SK-N-SH (cell line): ENCODE results near the gene MARCKSL1.

Experiments
- CHD2 ChIP-seq: fragments of 150-350 bp; IDR thresholded peaks from 2 replicates; pipeline ENCODE4 v1.6.1; 2018; ENCODE audit warnings: low read length; ENCODE audit not compliant: partially characterized antibody
- EP300 ChIP-seq, 2 experiments: IDR thresholded peaks; 2 replicates each; pipeline versions ENCODE4 v1.4.0 to v1.6.1; 2012; ENCODE audit warnings: borderline replicate concordance in 1 of 2, low read depth in 1 of 2, low read length in 1 of 2
- JUND ChIP-seq: IDR thresholded peaks from 2 replicates; pipeline ENCODE4 v1.4.0; 2012
- MAX ChIP-seq: IDR thresholded peaks from 2 replicates; pipeline ENCODE4 v1.4.0; 2012; ENCODE audit warnings: low read depth
- NFIC ChIP-seq: IDR thresholded peaks from 2 replicates; pipeline ENCODE4 v1.4.0; 2012; ENCODE audit warnings: borderline replicate concordance
- POLR2AphosphoS5 ChIP-seq: IDR thresholded peaks from 2 replicates; pipeline ENCODE4 v1.6.1; 2012; ENCODE audit warnings: low read depth, low read length
- RFX5 ChIP-seq: IDR thresholded peaks from 2 replicates; pipeline ENCODE4 v1.6.1; 2012; ENCODE audit warnings: mild to moderate bottlenecking, improper control_type of control experiment, low read length
- TCF12 ChIP-seq: IDR thresholded peaks from 2 replicates; pipeline ENCODE4 v1.4.0; 2012
- TEAD4 ChIP-seq: IDR thresholded peaks from 2 replicates; pipeline ENCODE4 v1.4.0; 2012; ENCODE audit warnings: mild to moderate bottlenecking, borderline replicate concordance; ENCODE audit not compliant: insufficient read depth
- YY1 ChIP-seq: IDR thresholded peaks from 2 replicates; pipeline ENCODE4 v1.4.0; 2012; ENCODE audit warnings: low read depth, mild to moderate bottlenecking
- TF ChIP-seq, protein P1 (sequence below): fragments of 200-600 bp; sonication (generic); IDR thresholded peaks from 2 replicates; pipeline ENCODE4 v1.6.1; 2017; ENCODE audit warnings: antibody characterized with exemption, mild to moderate bottlenecking, moderate library complexity

- no peak for TF ChIP-seq CHD2
- TF ChIP-seq, protein P1, sequence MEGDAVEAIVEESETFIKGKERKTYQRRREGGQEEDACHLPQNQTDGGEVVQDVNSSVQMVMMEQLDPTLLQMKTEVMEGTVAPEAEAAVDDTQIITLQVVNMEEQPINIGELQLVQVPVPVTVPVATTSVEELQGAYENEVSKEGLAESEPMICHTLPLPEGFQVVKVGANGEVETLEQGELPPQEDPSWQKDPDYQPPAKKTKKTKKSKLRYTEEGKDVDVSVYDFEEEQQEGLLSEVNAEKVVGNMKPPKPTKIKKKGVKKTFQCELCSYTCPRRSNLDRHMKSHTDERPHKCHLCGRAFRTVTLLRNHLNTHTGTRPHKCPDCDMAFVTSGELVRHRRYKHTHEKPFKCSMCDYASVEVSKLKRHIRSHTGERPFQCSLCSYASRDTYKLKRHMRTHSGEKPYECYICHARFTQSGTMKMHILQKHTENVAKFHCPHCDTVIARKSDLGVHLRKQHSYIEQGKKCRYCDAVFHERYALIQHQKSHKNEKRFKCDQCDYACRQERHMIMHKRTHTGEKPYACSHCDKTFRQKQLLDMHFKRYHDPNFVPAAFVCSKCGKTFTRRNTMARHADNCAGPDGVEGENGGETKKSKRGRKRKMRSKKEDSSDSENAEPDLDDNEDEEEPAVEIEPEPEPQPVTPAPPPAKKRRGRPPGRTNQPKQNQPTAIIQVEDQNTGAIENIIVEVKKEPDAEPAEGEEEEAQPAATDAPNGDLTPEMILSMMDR: no peak
- no peak for TF ChIP-seq EP300 (IDR thresholded peaks at IDR 0.05; ENCODE audit: borderline replicate concordance in 1 of 2, low read depth in 1 of 2, low read length in 1 of 2)
- no peak for TF ChIP-seq YY1
- TF ChIP-seq MAX: no peak
- no peak for TF ChIP-seq NFIC
- no peak for TF ChIP-seq TCF12
- TF ChIP-seq JUND: no peak
- TF ChIP-seq POLR2AphosphoS5: no peak
- no peak for TF ChIP-seq TEAD4
- no peak for TF ChIP-seq RFX5
Measured at GRCh38 chr1:32353886-32354570, 18.0 kb upstream of the MARCKSL1 start.
